Glutamatergic neuron (in vitro differentiated cells): Measurements from ENCODE around the gene CHRNG. TPM values are rescaled to one million over a fixed set of nuclear protein-coding genes. Genes with fewer than 3 reads are reported as not detected.

Source experiments
- DNase-seq: peaks from one replicate; pipeline ENCODE4 v3.0.0; 2022
- H3K27ac Mint-ChIP-seq: one replicate; pipeline ENCODE4 v1.8.0; 2020; ENCODE audit warnings: mild to moderate bottlenecking, mixed read lengths, inconsistent platforms; ENCODE audit not compliant: unreplicated experiment
- H3K27me3 Mint-ChIP-seq: one replicate; pipeline ENCODE4 v1.8.0; 2020; ENCODE audit warnings: mild to moderate bottlenecking, moderate library complexity, mixed read lengths, inconsistent platforms; ENCODE audit not compliant: unreplicated experiment
- H3K36me3 Mint-ChIP-seq: one replicate; pipeline ENCODE4 v1.8.0; 2020; ENCODE audit warnings: mild to moderate bottlenecking, mixed read lengths, inconsistent platforms; ENCODE audit not compliant: unreplicated experiment
- H3K4me1 Mint-ChIP-seq: one replicate; pipeline ENCODE4 v1.8.0; 2020; ENCODE audit warnings: mild to moderate bottlenecking, low read depth, mixed read lengths, inconsistent platforms; ENCODE audit not compliant: unreplicated experiment
- H3K4me3 Mint-ChIP-seq: one replicate; pipeline ENCODE4 v1.8.0; 2020; ENCODE audit warnings: mild to moderate bottlenecking, mixed read lengths, inconsistent platforms; ENCODE audit not compliant: unreplicated experiment
- H3K9me3 Mint-ChIP-seq: one replicate; pipeline ENCODE4 v1.8.0; 2020; ENCODE audit warnings: mild to moderate bottlenecking, moderate library complexity, mixed read lengths, inconsistent platforms; ENCODE audit not compliant: unreplicated experiment
- CTCF ChIP-seq: fragments of 200-600 bp; sonication (generic); IDR thresholded peaks from one replicate; pipeline ENCODE4 v1.5.0; 2021; ENCODE audit not compliant: partially characterized antibody, unreplicated experiment
- total RNA-seq: library from RNA; stranded (reverse); fragmentation: NEBNext Ultra II Directional; extraction: Animal tissue kit (Norgen Biotek cat#: 25700); gene quantifications from one replicate; pipeline ENCODE4 v1.2.1, GENCODE V29; 2021; ENCODE audit not compliant: unreplicated experiment

The CHRNG gene
- total RNA-seq, 1 donor from 2014 or later, result 3.5 TPM

- peaks cover 6% of the 10 kb centered on the region for H3K9me3 Mint-ChIP-seq
These were observed 32.8 kb upstream of the CHRNG start for GRCh38 chr2:232506709-232507108.

GRCh38 chr2:232508251-232508650, 31.2 kb upstream of the CHRNG start:
- no peak overlapping the region for H3K27ac Mint-ChIP-seq
- peaks cover 18% of the 10 kb centered on the region for H3K27me3 Mint-ChIP-seq
- H3K36me3 Mint-ChIP-seq, result no peaks in the 10 kb centered on the region
- TF ChIP-seq CTCF, result no peak
- no peak overlapping the region for H3K4me3 Mint-ChIP-seq
- no peak for DNase-seq
- H3K4me1 Mint-ChIP-seq, result peaks cover 11% of the 10 kb centered on the region
- H3K9me3 Mint-ChIP-seq, result peaks cover 6% of the 10 kb centered on the region

More at GRCh38 chr2:232506709-232507108, 32.8 kb upstream of the CHRNG start:
- Mint-ChIP-seq H3K27ac (no peak overlapping the region), H3K36me3 (no peaks in the 10 kb centered on the region), H3K4me1 (peaks cover 13% of the 10 kb centered on the region), H3K4me3 (no peak overlapping the region), H3K27me3 (peaks cover 11% of the 10 kb centered on the region)
- TF ChIP-seq CTCF, result no peak
- DNase-seq, result no peak

GRCh38 chr2:232511336-232511890, 28.1 kb upstream of the CHRNG start:
- no peak for TF ChIP-seq CTCF
- Mint-ChIP-seq H3K4me3 (no peak overlapping the region), H3K9me3 (peaks cover 2% of the 10 kb centered on the region), H3K36me3 (no peaks in the 10 kb centered on the region), H3K4me1 (peaks cover 2% of the 10 kb centered on the region), H3K27me3 (peaks cover 17% of the 10 kb centered on the region), H3K27ac (no peak overlapping the region)
- DNase-seq, result no peak

GRCh38 chr2:232512602-232513001, 26.9 kb upstream of the CHRNG start:
- Mint-ChIP-seq H3K27me3 (peaks cover 15% of the 10 kb centered on the region), H3K36me3 (no peaks in the 10 kb centered on the region), H3K9me3 (peaks cover 2% of the 10 kb centered on the region), H3K4me1 (peaks cover 2% of the 10 kb centered on the region), H3K27ac (no peak overlapping the region), H3K4me3 (no peak overlapping the region)
- TF ChIP-seq CTCF, result no peak
- DNase-seq, result peak; percentile 56

GRCh38 chr2:232513353-232513752, 26.1 kb upstream of the CHRNG start:
- H3K4me3 Mint-ChIP-seq, result no peak overlapping the region
- peaks cover 2% of the 10 kb centered on the region for H3K9me3 Mint-ChIP-seq
- H3K4me1 Mint-ChIP-seq, result peaks cover 2% of the 10 kb centered on the region
- H3K27ac Mint-ChIP-seq, result no peak overlapping the region
- DNase-seq, result no peak
- H3K27me3 Mint-ChIP-seq, result peaks cover 15% of the 10 kb centered on the region
- TF ChIP-seq CTCF, result no peak
- no peaks in the 10 kb centered on the region for H3K36me3 Mint-ChIP-seq
